NCI-H1092 (cell line): Measurements from ENCODE around the gene BMPER.

ENCODE experiments used
- DNase-seq: peaks from one replicate; lab custom pipeline; 2025; lab: John Stamatoyannopoulos, UW

Gene BMPER

DNA sequence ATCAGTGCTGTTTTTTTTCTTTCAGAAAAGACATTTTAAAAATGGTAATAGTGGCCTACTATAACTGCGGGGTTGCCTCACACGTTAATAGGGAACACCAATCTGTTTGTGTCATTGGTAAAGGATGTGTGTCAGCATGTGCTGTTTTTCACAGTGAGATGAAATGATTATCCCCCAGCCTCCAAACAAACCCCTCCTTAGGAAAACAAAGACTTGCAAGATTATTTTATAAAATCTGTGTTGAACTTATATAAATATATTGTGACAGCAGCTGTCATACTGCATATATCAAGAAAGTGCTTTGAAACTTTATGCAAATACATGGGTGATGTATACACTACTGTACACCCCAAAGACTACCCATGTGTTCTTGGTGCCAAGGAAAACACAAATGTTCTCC is 125.8 kb downstream of the BMPER start:
- no peak for DNase-seq

DNA sequence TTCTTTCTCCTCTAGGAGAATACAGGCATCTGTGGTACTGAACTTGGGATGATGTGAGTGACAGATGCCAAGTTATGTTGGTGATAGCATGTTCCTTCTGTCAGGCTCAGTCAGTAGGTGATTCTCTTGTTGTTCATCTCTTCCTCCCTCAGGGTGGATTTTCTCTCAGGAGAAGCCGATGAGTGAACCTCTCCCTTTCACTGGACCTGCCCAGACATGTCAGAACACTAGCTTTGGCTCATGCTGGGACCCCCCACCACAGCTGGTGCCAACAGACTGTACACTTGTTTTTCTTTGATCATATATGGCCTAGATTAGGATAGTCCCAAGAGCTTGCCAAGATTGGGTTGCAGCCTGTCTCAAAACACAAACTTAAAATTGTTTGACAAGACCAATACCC is 129.4 kb downstream of the BMPER start:
- no peak for DNase-seq

DNA sequence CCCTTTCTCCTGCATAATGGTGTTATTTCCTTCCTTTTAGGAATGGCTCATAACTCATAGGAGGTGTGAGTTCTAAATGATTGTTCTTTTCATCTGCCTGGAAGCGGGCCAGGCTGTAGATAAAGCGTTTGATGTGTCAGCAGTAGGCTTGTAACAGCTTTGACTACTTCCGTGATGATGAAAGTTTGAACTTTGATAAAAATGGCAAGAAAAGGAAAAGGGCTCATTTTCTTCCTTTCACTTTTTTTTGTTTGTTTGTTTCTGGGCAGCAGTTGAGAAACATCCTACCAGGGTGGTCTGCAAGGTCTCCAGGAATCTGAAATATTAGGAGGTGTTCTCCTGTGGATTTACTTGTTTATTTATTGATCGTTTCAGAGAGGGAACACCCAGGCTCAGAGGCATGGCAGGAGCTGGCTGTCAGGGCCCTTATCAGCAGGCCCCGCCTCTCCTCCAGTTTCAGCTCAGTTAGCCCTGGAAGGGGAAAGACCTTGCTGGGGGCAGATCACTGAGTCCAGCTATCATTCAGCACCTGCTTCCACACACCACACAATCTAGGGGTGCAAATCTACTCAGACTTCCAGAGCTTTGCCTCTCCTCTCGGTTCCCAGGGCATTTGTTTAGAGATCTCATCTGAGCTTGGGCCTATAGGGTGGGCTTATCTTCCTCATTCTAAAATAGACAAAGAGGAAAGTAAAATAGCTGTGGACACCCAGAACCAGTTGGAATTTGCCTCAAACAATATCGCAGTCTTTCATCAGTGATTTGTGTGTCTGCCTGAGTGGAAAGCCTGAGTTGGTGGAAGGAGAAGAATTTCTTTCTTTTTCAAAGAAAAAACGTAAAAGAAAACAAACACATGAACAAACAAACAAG is 130.9 kb downstream of the BMPER start:
- no peak for DNase-seq

DNA sequence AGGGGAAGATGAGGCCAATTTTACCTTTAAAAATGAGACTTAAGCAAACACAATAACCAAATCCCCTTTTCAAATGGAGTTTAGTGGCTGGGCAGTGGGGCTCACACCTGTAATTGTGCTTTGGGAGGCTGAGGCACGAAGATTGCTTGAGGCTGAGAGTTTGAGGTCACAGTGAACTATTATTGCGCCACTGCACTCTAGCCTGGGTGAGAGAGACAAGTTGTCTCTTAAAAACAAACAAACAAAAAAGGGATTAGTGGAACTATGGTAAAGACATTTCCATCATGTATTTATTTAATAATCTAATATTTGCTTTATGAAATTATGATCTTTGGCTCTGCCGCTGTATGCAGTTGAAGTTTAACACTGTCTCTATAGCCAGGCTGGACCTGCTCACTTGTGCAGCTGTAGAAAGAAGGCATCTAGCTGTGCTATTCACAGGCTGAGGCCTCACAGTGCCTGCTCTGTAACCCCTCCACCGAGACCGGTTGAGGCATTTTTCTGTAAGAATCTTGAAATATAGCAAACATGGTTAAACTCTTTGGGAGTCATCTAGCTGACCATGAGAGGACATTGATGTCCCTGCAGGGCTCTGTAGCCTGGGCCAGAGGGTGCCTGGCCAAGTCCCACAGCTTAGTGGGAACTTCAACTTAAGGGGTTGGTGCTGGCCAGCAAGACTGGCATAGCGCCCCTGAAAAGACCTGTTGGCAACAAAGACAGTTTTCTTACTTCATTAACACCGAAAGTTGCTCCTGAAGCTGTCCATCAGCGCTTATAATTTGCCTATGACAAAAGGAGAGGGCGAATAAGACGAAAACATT is 131.8 kb downstream of the BMPER start:
- no peak for DNase-seq

DNA sequence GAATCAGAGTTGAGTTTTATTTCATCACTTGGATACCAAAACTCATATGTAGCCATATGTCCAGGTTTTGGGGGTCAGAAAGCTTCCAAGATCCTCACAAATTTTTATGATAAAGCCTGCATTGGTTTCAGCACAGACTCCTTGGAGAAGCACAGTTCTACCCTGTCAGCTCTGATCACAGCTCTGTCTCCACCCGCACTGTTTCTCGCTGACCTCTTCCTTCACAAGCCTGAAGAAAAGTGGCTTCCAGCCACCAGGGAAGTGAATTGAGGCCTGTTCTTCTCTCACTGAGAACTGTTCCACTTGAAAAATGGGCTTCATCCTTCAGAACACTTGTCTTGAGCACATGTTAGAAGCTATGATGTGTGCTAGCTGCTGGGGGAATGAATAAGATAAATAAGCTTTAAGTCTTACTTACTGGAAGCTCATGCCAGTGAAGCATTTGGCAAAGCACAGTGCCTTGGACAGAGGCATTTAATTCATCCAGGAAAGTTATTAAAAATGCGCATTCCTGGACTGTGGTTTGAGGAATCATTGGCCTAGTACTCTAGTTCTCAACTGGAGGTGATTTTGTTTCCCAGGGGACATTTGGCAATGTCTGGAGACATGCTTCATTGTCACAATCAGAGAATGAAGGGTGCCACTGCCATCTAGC is 133.6 kb downstream of the BMPER start:
- no peak for DNase-seq

DNA sequence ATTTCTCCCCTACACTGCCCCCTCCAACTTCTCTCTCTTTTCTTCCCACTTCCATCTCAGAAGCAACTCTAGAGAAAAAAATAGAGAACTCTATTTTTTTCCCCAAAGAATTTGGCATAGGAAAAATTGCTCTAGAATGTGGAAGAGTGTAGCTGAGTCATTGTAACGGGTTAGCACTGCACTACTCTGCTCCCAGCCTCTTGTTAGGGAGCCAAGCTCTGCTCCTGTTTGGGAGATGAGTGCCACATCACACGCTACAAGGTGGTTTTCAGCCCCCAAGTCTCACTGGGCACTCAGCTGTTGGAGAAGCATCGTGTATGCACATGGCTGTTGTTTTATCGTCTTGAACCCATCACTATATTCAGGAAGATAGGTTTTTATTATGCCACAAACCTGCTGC is 136.4 kb downstream of the BMPER start:
- DNase-seq = no peak

DNA sequence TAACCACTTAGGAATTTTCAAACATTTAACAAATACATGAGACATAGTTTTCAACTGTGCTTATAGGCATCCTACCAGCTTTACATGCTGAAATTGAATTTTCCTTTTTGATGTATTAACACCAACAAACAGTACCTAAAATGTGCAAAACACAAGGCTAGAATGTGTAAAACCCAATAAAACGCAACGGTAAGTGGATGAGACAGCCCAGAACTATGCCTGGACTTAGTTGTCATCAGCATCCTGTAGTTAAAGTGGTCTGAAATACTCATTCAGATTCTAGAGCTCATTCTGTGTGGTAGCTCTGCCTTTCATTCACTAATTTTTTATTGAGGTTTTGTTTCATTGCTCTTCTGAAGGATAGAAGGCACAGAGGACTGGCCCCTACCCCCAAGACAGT is 137.1 kb downstream of the BMPER start:
- DNase-seq = no peak

DNA sequence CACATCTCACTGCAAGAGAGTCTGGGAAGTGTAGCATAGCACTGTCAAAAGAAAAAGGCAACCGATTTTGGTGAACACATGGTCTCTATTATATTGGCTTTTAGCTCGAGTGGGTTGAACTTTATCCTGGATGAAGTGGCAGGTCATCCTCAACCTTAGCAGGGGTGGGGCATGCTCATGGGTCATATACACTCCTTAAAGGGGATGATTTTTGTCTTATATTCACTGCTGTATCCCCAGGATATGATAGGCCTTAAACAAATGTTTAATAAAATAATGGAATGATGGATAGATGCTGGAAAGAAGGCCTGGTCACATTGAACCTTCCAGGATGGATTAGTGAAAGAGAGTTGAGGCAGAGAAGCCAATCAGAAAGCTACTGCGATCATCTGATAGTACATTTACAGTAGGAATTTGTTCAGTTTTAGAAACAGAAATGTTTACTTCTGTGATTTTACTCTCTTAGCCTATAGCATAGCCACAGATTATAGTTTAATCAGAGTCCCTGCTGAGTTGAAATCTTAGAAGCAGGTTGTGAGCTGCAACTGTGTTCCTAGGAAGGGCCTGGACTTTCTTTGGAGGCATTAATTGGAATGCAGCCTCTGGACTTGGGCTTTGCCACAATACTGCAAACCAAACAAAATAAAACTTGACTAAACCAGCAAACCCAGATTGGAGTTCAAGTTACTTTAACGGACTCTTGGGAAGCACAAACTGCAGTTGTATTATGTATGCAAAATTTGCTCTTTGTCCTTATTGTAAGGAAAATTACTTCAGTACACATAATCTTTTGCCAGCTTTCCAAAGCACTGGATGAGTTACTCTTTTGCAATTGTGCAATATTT is 138.3 kb downstream of the BMPER start:
- DNase-seq = no peak

DNA sequence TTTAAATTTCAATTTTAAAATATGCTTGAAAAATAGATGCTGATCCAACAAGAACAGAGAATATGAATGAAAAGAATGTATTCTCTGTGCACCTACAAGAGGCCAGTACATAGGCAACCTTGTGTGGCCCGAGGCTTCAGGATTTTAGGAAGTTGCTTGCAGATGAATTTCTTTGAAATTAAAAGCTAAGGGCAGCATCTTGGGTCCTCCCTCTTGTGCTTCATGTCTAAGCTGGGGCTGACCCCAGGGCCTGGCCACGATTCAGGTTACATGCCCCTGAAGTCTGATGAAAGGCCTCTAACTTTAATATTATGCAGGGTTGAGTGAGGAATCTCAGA is 138.9 kb downstream of the BMPER start:
- DNase-seq = no peak

DNA sequence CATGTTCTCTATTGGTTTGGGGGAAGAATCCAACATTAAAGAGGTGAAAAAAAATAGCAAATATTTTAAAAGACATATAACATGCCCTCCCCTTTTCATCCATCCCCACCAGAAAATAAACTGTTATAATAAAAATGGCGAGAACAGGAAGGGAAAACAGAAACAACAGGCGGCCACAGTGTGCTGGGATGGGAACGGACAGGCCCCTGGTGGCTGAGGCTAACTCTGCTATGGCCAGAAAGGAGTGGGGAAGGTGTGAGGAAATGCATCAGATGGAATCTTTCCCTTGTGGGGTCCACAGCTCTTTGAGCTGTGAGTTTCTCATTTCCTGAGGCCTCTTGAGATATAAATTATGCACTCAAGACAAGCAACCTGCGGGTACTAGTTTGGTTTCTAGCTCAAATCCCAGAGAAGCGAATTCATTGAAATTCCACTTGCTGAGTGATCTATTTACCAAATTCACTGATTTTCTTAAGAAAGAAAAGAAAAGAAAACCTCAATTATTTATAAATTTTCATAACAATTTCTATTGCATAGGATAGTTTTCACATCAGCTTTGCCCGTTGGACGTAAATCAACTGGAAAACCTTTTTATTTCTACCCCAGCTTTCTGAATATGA is 139.5 kb downstream of the BMPER start:
- DNase-seq = no peak

DNA sequence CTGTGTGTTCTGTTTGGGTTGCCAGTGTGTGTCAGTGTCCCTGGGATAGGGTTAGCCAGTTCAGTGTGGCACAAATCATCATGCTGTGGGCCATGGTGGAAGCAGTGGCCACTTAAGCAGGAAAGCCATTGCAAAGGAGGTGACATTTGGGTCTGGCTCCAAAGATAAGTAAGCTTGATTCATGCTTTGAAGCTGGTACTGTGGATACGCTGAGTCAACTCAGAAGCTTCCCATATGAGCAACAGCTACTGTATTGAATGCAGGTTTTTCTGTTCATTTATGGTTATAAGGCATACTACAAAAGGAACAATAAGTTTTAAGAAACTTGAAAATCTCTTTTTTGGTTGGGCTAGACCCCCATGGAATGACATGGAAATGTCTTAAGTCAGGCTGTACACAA is 143.1 kb downstream of the BMPER start:
- DNase-seq = no peak

DNA sequence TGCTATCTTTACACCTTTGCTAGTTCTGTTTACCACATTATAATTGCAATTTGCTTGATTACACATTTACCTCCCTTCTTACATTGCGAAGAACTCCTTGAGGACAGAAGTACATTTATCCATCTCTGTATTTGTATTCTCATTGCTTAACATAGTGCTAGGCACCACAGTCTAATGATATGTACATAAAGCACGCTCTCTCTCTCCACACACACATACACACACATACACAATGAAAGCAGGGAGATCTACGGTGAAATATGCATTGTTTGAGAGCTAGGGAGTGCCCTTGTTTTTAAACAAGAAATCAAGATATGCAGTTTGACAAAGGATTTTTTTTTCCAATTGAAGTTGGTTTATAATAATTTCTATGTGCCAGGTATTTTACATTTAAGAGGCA is 148.7 kb downstream of the BMPER start:
- DNase-seq = no peak

DNA sequence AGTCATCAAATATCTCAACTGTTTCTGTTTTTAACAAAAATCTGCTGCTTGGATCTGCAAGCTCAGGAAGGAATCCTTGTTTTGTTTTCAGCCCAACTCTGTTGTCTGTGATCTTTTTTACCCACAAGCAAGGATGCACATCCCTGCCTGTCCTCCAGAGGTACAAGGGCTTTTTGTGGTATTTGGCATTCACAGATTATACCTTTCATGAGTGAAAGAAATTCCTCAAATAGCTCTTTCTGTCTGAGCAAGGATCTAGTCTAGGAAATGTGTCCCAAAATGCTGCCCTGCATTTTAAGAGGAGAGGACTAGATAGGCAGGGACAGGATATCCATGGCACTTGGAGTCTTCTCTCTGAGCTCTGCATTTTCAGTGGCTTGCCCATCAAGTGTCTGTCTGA is 151.8 kb downstream of the BMPER start:
- DNase-seq = no peak

DNA sequence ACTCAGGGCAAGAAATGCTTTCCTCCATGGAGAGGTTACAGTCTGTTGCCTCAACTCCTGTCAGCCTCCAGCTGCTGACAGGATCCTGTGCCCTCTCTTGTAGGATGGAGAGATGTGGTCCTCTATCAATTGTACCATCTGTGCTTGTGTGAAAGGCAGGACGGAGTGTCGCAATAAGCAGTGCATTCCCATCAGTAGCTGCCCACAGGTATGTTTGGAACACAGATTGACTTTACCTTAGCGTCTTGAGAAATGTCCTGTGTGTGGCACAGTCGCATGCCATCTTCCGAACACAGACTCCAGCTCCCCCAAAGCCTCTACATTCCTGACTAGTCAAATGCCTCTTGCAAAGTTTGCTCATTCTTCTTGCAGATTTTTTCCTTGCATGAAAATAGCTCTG is 152.6 kb downstream of the BMPER start:
- no peak for DNase-seq

DNA sequence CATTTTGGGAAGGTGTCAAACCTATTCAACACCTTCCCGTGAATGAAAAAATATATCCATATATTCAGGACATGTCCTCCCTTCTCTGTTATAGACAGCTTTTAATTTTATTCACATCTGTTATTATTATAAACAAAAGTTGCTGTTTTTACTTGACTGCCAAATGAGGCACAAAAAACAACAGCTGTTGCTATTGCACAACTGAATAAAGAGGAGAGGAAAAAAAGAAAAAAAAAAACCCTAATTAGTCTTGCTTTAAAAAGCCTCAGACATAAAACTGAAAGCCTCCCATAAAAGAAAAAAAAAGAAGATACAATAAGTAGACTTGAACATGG is 153.4 kb downstream of the BMPER start:
- no peak for DNase-seq

DNA sequence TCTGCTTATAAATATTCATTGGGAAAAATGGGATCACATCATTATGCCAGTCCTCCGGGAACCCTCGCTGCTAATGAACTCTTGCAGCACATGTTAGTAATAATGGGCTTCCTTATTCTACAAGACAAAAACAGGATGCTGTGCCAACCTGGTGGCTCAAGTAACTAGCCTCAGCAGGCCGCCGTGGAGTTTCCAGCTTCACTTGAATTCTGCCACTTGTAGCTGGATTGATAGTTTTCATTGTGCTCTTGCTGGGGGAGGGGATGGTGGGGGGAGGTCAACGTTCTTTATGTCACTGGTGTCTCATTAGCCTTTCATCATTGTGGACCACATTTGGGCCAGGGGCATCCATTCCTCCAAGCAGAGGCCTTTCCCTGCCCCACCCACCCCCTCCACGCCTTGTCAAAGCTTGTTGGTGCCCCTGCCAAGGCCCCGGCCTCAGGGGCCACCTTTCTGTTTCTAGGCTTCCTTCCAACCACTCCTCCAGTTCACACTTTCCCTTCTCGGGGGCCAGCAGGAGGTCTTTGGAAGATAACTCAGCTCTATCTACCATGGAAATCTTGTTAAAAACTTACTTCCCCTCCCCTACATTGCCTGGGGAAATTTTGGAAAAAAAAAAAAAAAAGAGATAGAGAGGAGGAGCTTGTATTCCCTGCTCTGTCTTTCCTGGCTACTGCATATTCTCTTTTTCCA is 153.9 kb downstream of the BMPER start:
- peak; percentile 35 for DNase-seq

DNA sequence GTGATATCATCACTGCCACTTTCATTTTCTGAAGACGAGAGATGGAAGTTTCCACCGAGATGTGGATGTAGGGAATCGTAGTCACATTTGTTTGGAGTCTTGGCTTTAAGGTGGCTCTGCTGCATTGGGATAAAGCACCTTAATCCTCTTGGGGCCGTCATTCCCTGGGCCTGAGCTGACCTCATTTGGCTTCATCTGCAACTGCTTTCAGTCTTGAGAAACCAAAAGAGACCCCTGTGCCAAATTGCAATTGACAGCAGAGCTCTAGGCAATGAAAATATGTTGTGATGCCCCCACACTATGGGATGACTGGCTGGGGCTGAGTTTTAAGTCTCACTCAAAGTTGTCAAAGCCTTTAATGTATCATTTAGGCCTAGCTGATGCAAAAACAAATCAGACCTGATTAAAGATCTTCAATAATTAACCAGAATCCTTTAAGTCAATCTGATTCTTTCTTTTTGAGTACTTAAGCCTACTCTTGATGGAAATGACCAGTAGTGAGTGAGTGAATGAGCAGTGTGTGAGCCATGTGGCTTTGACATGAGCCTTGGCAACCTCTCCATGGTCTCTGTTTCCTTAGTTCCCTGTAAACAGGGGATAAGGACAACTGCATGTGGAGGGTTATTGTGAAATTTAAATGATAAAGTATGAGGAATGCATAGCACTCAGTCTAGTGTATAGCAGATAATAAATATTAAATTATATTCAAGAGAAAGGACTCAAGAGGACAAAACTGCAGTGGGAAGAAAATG is 155.0 kb downstream of the BMPER start:
- no peak for DNase-seq

DNA sequence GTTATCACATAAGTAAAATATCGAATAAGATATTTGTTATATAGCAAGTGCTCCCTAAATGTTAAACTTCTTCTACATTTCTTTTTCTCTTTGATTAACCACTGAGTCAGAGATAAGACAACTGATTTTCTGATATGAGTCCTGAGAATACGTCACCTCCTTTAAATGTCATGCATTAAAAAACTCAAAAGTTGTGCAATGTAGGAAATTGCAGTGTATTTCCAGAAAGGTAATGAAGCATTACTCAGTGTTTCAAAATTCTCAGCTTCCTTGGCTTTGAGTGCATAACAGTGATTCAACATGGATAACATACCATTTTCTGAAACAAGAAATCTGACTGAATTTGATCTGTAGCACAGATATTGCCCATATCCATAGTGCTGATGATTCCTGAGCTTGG is 155.8 kb downstream of the BMPER start:
- no peak for DNase-seq

DNA sequence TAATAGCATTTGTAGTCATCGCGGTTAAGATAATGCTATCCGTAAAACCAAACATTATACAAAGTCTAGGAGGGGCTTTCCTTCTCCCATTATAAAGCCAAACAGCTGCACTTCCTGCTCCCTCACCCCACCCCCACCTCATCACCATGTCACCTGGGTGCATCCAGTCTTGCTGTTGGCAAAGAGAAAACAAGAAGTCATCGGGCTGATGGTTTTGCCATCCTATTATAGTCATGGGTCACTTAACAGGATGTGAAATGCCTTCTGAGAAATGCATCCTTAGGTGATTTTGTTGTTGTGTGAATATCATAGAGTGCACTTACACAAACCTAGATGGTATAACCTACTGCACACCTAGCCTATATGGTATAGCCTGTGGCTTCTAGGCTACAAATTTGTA is 157.0 kb downstream of the BMPER start:
- no peak for DNase-seq

DNA sequence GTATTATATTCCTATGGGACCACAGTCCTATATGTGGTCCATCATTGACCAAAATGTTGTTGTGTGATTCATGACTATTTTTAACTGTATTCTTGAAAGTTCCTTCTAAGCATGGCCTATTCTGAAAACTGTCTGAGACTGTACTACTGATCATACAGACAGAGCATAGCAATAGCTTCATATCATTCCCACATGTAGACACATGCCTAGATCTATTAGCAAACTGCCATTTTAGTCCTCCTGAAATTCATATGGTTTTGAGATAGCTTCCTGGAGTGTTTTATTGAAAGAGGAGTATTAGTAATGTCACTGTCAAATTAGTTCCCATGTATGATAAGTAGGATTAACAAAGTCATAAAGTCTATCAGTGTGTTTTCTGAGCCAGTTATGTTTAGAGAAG is 157.5 kb downstream of the BMPER start:
- no peak for DNase-seq
